Trophoblast cell (in vitro differentiated cells and primary cell): ENCODE measurements around the gene IFITM5.

ENCODE experiments used
- DNase-seq, 2 donors: peaks; one replicate each; pipeline ENCODE4 v3.0.0-alpha.2; 2016
- H2AFZ ChIP-seq: 2 replicates; pipeline ENCODE4 v1.6.1; 2013; ENCODE audit warnings: low read length, moderate library complexity, mild to moderate bottlenecking; ENCODE audit not compliant: insufficient read depth, poor library complexity
- H2AK5ac ChIP-seq: 2 replicates; pipeline ENCODE4 v1.6.1; 2013; ENCODE audit warnings: mild to moderate bottlenecking, low read length
- H2BK120ac ChIP-seq: 2 replicates; pipeline ENCODE4 v1.6.1; 2013; ENCODE audit warnings: low read length, mild to moderate bottlenecking, moderate library complexity; ENCODE audit not compliant: insufficient read depth, poor library complexity
- H2BK12ac ChIP-seq: 2 replicates; pipeline ENCODE4 v1.6.1; 2013; ENCODE audit warnings: mild to moderate bottlenecking, low read length, moderate library complexity
- H2BK5ac ChIP-seq: 2 replicates; pipeline ENCODE4 v1.6.1; 2013; ENCODE audit warnings: low read length, low read depth, moderate library complexity, mild to moderate bottlenecking; ENCODE audit not compliant: poor library complexity
- H3K14ac ChIP-seq: 2 replicates; pipeline ENCODE4 v1.6.1; 2013; ENCODE audit warnings: mild to moderate bottlenecking, low read length
- H3K18ac ChIP-seq: 2 replicates; pipeline ENCODE4 v1.6.1; 2013; ENCODE audit warnings: mild to moderate bottlenecking, low read length
- H3K23ac ChIP-seq: 2 replicates; pipeline ENCODE4 v1.6.1; 2013; ENCODE audit warnings: low read length
- H3K27ac ChIP-seq: 2 replicates; pipeline ENCODE4 v1.5.1; 2013; ENCODE audit warnings: low read depth, mild to moderate bottlenecking, inconsistent platforms, low read length, moderate library complexity
- H3K27me3 ChIP-seq: 2 replicates; pipeline ENCODE4 v1.6.1; 2013; ENCODE audit warnings: inconsistent platforms, mild to moderate bottlenecking, low read length, moderate library complexity; ENCODE audit not compliant: insufficient read depth
- H3K36me3 ChIP-seq, 2 experiments: 1 replicate in 1 of 2; 2 replicates in 1 of 2; pipeline ENCODE4 v1.6.1; 2013; ENCODE audit warnings: low read length in 2 of 2, mild to moderate bottlenecking in 2 of 2, moderate library complexity in 1 of 2; ENCODE audit not compliant: insufficient read depth in 2 of 2, control insufficient read depth in 1 of 2
- H3K4ac ChIP-seq: 2 replicates; pipeline ENCODE4 v1.6.1; 2013; ENCODE audit warnings: low read depth, mild to moderate bottlenecking, low read length, moderate library complexity
- H3K4me1 ChIP-seq, 2 experiments: 1 replicate in 1 of 2; 2 replicates in 1 of 2; pipeline ENCODE4 v1.6.1; 2013; ENCODE audit warnings: low read length in 2 of 2, mild to moderate bottlenecking in 2 of 2, moderate library complexity in 1 of 2; ENCODE audit not compliant: insufficient read depth in 2 of 2, control insufficient read depth in 1 of 2
- H3K4me2 ChIP-seq: 2 replicates; pipeline ENCODE4 v1.6.1; 2013; ENCODE audit warnings: inconsistent platforms, mild to moderate bottlenecking, low read length, moderate library complexity
- H3K4me3 ChIP-seq: 2 replicates; pipeline ENCODE4 v1.5.1; 2013; ENCODE audit warnings: mild to moderate bottlenecking, low read depth, low read length, inconsistent platforms
- H3K79me1 ChIP-seq: one replicate; pipeline ENCODE4 v1.6.1; 2013; ENCODE audit warnings: low read length
- H3K79me2 ChIP-seq: 2 replicates; pipeline ENCODE4 v1.6.1; 2013; ENCODE audit warnings: low read length, mild to moderate bottlenecking; ENCODE audit not compliant: control insufficient read depth, insufficient read depth, poor library complexity
- H3K9ac ChIP-seq: 2 replicates; pipeline ENCODE4 v1.6.1; 2013; ENCODE audit warnings: mild to moderate bottlenecking, low read length
- H3K9me3 ChIP-seq: 2 replicates; pipeline ENCODE4 v1.6.1; 2013; ENCODE audit warnings: low read depth, mild to moderate bottlenecking, control low read depth, inconsistent platforms, low read length; ENCODE audit not compliant: insufficient read depth
- H4K12ac ChIP-seq: 2 replicates; pipeline ENCODE4 v1.6.1; 2013; ENCODE audit warnings: low read depth, mild to moderate bottlenecking, low read length, moderate library complexity
- H4K8ac ChIP-seq: 2 replicates; pipeline ENCODE4 v1.6.1; 2013; ENCODE audit warnings: low read depth, mild to moderate bottlenecking, low read length, moderate library complexity
- H4K91ac ChIP-seq: one replicate; pipeline ENCODE4 v1.6.1; 2013; ENCODE audit warnings: low read depth, mild to moderate bottlenecking, low read length, moderate library complexity
- WGBS: extraction: QIAGEN DNeasy Blood & Tissue Kit; methylation state at CpG from one replicate; pipeline ENCODE4 v1.1.7; 2013; ENCODE audit warnings: missing lambda C conversion rate; ENCODE audit not compliant: insufficient read length, insufficient coverage; ENCODE audit errors: extremely low coverage; 5-methylcytosine and 5-hydroxymethylcytosine counted together

The IFITM5 gene

DNA sequence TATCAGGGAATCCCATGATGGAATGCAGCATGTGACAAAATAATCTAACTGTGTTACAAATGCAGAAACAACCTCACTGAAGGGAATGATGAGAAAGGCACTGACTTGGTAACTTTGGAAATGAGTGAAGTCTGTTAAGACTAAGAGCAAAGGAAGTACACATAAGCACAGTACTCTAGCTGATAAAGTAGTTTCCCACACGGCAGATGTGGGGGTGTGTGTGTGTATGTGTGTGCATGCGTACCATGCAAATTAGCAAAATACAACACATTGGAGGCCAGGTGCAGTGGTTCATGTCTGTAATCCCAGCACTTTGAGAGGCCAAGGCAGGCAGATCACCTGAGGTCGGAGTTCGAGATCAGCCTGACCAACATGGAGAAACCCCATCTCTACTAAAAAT lies 37.7 kb downstream of the IFITM5 start:
- Histone ChIP-seq H3K4me3 (no peak overlapping the region), H3K18ac (no peak overlapping the region), H3K23ac (no peak overlapping the region), H3K36me3 (no peaks in the 10 kb centered on the region), H3K4me2 (no peak overlapping the region), H2BK5ac (no peak overlapping the region), H2BK12ac (no peak overlapping the region), H3K27me3 (no peaks in the 10 kb centered on the region), H3K4ac (no peak overlapping the region), H4K12ac (no peak overlapping the region), H2AFZ (no peak overlapping the region), H4K8ac (no peak overlapping the region), H4K91ac (no peak overlapping the region), H3K4me1 (no peaks in the 10 kb centered on the region), H2AK5ac (no peak overlapping the region), H3K79me1 (no peaks in the 10 kb centered on the region), H2BK120ac (no peak overlapping the region), H3K27ac (no peak overlapping the region), H3K14ac (no peak overlapping the region), H3K9ac (no peak overlapping the region), H3K79me2 (no peaks in the 10 kb centered on the region), H3K9me3 (peaks cover 2% of the 10 kb centered on the region)
- WGBS = no CpG with 5 or more reads among the region's 4 CpGs
- no peak for DNase-seq

DNA sequence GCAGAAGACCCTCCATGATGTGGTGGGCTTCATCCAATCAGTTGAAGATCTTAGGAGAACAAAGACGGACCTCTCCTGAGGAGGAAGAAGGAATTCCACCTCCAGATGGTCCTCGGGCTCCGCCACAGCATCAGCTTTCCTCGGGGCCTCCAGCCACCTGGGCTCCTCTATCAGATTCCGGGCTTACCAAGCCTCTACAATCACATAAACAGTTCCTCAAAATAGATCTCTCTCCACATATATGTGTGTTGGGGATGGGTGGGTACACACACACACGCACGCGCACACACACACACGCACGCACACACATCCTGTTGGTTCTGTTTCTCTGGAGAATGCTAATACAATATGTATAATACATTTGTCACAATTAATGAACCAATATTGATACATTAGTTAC lies 39.9 kb downstream of the IFITM5 start:
- no peak overlapping the region for H4K91ac ChIP-seq
- H2BK120ac ChIP-seq = no peak overlapping the region
- H2AK5ac ChIP-seq = no peak overlapping the region
- H2AFZ ChIP-seq = no peak overlapping the region
- no peak overlapping the region for H2BK12ac ChIP-seq
- H2BK5ac ChIP-seq = no peak overlapping the region
- no peak overlapping the region for H3K4ac ChIP-seq
- no peak overlapping the region for H3K14ac ChIP-seq
- H3K36me3 ChIP-seq = no peaks in the 10 kb centered on the region
- no peak overlapping the region for H3K18ac ChIP-seq
- no peaks in the 10 kb centered on the region for H3K79me1 ChIP-seq
- H4K12ac ChIP-seq = no peak overlapping the region
- H3K9ac ChIP-seq = no peak overlapping the region
- H3K23ac ChIP-seq = no peak overlapping the region
- H3K4me1 ChIP-seq = no peaks in the 10 kb centered on the region
- H3K4me2 ChIP-seq = no peak overlapping the region
- H3K79me2 ChIP-seq = no peaks in the 10 kb centered on the region
- WGBS = no CpG with 5 or more reads among the region's 10 CpGs
- H3K27me3 ChIP-seq = no peaks in the 10 kb centered on the region
- no peak overlapping the region for H3K27ac ChIP-seq
- H3K4me3 ChIP-seq = no peak overlapping the region
- DNase-seq = no peak
- peaks cover 3% of the 10 kb centered on the region for H3K9me3 ChIP-seq
- no peak overlapping the region for H4K8ac ChIP-seq

- H3K27ac ChIP-seq = no peak overlapping the region
- no peak overlapping the region for H3K23ac ChIP-seq
- no peak overlapping the region for H3K9ac ChIP-seq
- H2BK5ac ChIP-seq = no peak overlapping the region
- DNase-seq = peak in 1 of 2 donors; percentile 11
- peak overlapping the region; percentile 39 for H3K4me3 ChIP-seq
- H2AFZ ChIP-seq = no peak overlapping the region
- no peak overlapping the region for H3K14ac ChIP-seq
- H3K18ac ChIP-seq = no peak overlapping the region
- H3K27me3 ChIP-seq = no peaks in the 10 kb centered on the region
- H3K4ac ChIP-seq = no peak overlapping the region
- H3K4me2 ChIP-seq = no peak overlapping the region
- H3K36me3 ChIP-seq = peaks cover 11% of the 10 kb centered on the region in 2 experiments
- no peak overlapping the region for H2BK120ac ChIP-seq
- H3K9me3 ChIP-seq = peaks cover 6% of the 10 kb centered on the region
- H2AK5ac ChIP-seq = no peak overlapping the region
- H3K79me1 ChIP-seq = no peaks in the 10 kb centered on the region
- H4K91ac ChIP-seq = no peak overlapping the region
- H2BK12ac ChIP-seq = no peak overlapping the region
- no peak overlapping the region for H4K8ac ChIP-seq
- WGBS = no CpG with 5 or more reads among the region's 15 CpGs
- no peaks in the 10 kb centered on the region for H3K4me1 ChIP-seq
- H4K12ac ChIP-seq = no peak overlapping the region
- no peaks in the 10 kb centered on the region for H3K79me2 ChIP-seq
These were observed 41.4 kb downstream of the IFITM5 start for GRCh38 chr11:257766-258493.

DNA sequence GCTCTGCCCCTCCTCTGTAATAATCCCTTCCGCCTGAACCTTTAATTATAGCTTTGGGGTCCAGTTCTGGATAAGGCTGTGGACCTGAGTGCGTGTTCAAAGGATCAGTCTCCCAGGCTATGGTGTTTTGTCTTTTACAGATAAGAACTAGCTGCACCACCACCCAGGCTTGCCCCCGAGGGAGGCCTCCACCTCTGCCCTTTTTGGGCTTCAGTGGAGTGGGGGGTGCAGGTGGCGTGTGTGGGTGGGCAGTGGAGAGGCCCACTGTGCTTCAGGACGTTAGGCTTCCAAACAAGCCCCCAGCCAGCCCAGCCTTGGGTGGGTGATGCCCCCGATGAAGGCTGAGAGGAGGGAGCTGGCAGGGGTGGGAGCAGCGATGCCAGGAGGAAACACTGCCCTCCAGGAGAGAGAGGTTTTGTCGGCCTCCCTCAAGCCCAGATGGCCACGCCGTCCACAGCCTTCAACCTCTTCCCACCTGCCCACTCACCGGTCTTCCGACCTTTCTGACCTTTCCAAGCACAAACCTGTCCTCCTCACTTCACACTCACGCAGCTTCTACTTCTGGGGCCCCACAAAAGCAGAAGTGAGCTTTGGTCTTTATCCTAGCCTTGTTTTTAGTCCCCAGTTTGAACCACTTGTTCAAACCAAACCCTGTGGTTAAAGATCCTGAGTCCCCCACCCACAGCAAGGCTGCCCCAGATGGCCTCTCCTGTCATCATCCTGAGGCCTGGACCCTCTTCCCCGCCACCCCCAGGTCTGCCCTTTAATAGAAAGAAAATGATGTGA lies 42.2 kb downstream of the IFITM5 start:
- Histone ChIP-seq H3K79me1 (no peaks in the 10 kb centered on the region), H4K8ac (no peak overlapping the region), H3K18ac (no peak overlapping the region), H4K91ac (no peak overlapping the region), H3K27me3 (no peaks in the 10 kb centered on the region), H2AK5ac (no peak overlapping the region), H2BK12ac (no peak overlapping the region), H3K4me2 (no peak overlapping the region), H3K23ac (no peak overlapping the region), H3K36me3 (peaks cover 19% of the 10 kb centered on the region in 2 experiments), H3K27ac (no peak overlapping the region), H3K9me3 (peaks cover 4% of the 10 kb centered on the region), H3K4me1 (no peaks in the 10 kb centered on the region), H3K79me2 (no peaks in the 10 kb centered on the region), H3K9ac (no peak overlapping the region), H2BK5ac (no peak overlapping the region), H3K14ac (no peak overlapping the region), H2BK120ac (no peak overlapping the region), H3K4ac (no peak overlapping the region), H4K12ac (no peak overlapping the region), H2AFZ (no peak overlapping the region), H3K4me3 (no peak overlapping the region)
- DNase-seq = no peak
- WGBS = no CpG with 5 or more reads among the region's 14 CpGs
